GM23338 (cell line): ENCODE results near the gene ANKRD65.

Experiments
- CREB1 ChIP-seq: fragments of 250-450 bp; sonication (Bioruptor Pico); IDR thresholded peaks from 2 replicates; pipeline ENCODE4 v1.5.0; 2020; ENCODE audit warnings: low read depth, mild to moderate bottlenecking, moderate library complexity
- EZH2 ChIP-seq: fragments of 200-600 bp; sonication (generic); IDR thresholded peaks from one replicate; pipeline ENCODE4 v1.8.0; 2017; ENCODE audit warnings: antibody characterized with exemption, mild to moderate bottlenecking, low read depth; ENCODE audit not compliant: unreplicated experiment
- EZH2phosphoT487 ChIP-seq: fragments of 200-600 bp; sonication (generic); IDR thresholded peaks from one replicate; pipeline ENCODE4 v1.8.1; 2018; ENCODE audit warnings: antibody characterized with exemption; ENCODE audit not compliant: unreplicated experiment
- JUNB ChIP-seq: IDR thresholded peaks from one replicate; pipeline ENCODE4 v1.6.1; 2016; ENCODE audit warnings: antibody characterized with exemption; ENCODE audit not compliant: unreplicated experiment
- NANOG ChIP-seq: IDR thresholded peaks from 2 replicates; pipeline ENCODE4 v1.6.1; 2016; ENCODE audit warnings: antibody characterized with exemption, borderline replicate concordance
- POLR2AphosphoS5 ChIP-seq: IDR thresholded peaks from 2 replicates; pipeline ENCODE4 v1.6.1; 2016; ENCODE audit warnings: antibody characterized with exemption, low read depth
- STAT1 ChIP-seq: IDR thresholded peaks from one replicate; pipeline ENCODE4 v1.6.1; 2016; ENCODE audit warnings: antibody characterized with exemption; ENCODE audit not compliant: unreplicated experiment
- ZNF114 ChIP-seq: fragments of 250-450 bp; sonication (Bioruptor Pico); IDR thresholded peaks from 2 replicates; pipeline ENCODE4 v1.5.0; 2020; ENCODE audit warnings: mild to moderate bottlenecking, moderate library complexity
- TF ChIP-seq, protein P1 (sequence below), 2 experiments: fragments of 200-600 bp in 1 of 2; sonication (generic) in 1 of 2; conservative IDR thresholded peaks; 2 replicates each; pipeline versions ENCODE4 v1.5.1 to v1.6.1; 2016 to 2017; ENCODE audit warnings: antibody characterized with exemption in 2 of 2, low read depth in 2 of 2, mild to moderate bottlenecking in 2 of 2, moderate library complexity in 1 of 2
- TF ChIP-seq, protein P2 (sequence below): IDR thresholded peaks from one replicate; pipeline ENCODE4 v1.6.1; 2018; ENCODE audit warnings: antibody characterized with exemption; ENCODE audit not compliant: unreplicated experiment
- TF ChIP-seq, protein P3 (sequence below): fragments of 250-450 bp; sonication (Bioruptor Pico); IDR thresholded peaks from 2 replicates; pipeline ENCODE4 v1.5.0; 2020; ENCODE audit warnings: mild to moderate bottlenecking, moderate library complexity

DNA sequence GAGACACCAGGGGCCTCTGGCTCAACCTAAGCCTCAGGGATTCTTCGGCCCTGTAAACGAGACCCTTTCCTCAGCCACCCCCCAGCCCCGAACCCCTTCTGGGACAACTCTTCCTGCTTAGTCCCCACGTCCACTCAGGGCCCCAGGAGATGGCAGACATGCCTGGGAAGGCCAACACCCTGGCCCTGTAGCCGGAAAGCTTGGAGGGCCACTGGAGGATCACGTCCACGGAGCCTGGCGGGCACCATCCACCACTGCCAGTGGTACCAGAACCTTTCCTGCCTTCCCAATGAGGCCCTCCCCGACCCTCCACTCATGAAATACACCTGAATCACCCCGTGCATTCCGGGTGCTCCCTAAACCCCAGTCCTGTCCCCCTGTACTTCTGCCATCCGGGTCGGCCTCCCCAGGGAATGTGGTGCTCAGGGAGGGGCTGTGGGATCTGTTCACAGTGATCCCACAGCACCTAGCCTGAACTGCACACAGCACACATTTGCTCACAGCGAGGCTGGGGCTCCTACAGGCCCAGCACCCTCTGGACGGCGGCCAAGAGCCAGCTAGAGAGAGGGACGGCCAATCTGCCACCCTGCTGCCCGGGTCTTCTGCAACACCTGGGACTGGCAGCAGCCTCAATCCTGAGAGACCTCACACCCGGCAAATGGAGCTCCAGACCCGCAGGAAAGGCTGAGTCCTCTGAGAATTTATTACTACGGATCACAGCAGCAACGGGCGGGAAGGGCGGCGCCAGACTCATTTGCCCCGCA is 47.8 kb downstream of the ANKRD65 start:
- TF ChIP-seq, protein P1, sequence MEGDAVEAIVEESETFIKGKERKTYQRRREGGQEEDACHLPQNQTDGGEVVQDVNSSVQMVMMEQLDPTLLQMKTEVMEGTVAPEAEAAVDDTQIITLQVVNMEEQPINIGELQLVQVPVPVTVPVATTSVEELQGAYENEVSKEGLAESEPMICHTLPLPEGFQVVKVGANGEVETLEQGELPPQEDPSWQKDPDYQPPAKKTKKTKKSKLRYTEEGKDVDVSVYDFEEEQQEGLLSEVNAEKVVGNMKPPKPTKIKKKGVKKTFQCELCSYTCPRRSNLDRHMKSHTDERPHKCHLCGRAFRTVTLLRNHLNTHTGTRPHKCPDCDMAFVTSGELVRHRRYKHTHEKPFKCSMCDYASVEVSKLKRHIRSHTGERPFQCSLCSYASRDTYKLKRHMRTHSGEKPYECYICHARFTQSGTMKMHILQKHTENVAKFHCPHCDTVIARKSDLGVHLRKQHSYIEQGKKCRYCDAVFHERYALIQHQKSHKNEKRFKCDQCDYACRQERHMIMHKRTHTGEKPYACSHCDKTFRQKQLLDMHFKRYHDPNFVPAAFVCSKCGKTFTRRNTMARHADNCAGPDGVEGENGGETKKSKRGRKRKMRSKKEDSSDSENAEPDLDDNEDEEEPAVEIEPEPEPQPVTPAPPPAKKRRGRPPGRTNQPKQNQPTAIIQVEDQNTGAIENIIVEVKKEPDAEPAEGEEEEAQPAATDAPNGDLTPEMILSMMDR (conservative IDR thresholded peaks at IDR 0.05; ENCODE audit: low read depth in 2 of 2), result no peak
- TF ChIP-seq POLR2AphosphoS5, result no peak
- TF ChIP-seq, protein P2, sequence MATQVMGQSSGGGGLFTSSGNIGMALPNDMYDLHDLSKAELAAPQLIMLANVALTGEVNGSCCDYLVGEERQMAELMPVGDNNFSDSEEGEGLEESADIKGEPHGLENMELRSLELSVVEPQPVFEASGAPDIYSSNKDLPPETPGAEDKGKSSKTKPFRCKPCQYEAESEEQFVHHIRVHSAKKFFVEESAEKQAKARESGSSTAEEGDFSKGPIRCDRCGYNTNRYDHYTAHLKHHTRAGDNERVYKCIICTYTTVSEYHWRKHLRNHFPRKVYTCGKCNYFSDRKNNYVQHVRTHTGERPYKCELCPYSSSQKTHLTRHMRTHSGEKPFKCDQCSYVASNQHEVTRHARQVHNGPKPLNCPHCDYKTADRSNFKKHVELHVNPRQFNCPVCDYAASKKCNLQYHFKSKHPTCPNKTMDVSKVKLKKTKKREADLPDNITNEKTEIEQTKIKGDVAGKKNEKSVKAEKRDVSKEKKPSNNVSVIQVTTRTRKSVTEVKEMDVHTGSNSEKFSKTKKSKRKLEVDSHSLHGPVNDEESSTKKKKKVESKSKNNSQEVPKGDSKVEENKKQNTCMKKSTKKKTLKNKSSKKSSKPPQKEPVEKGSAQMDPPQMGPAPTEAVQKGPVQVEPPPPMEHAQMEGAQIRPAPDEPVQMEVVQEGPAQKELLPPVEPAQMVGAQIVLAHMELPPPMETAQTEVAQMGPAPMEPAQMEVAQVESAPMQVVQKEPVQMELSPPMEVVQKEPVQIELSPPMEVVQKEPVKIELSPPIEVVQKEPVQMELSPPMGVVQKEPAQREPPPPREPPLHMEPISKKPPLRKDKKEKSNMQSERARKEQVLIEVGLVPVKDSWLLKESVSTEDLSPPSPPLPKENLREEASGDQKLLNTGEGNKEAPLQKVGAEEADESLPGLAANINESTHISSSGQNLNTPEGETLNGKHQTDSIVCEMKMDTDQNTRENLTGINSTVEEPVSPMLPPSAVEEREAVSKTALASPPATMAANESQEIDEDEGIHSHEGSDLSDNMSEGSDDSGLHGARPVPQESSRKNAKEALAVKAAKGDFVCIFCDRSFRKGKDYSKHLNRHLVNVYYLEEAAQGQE, result no peak
- no peak for TF ChIP-seq EZH2
- no peak for TF ChIP-seq CREB1
- TF ChIP-seq JUNB, result no peak
- no peak for TF ChIP-seq EZH2phosphoT487
- TF ChIP-seq STAT1, result no peak
- TF ChIP-seq, protein P3, sequence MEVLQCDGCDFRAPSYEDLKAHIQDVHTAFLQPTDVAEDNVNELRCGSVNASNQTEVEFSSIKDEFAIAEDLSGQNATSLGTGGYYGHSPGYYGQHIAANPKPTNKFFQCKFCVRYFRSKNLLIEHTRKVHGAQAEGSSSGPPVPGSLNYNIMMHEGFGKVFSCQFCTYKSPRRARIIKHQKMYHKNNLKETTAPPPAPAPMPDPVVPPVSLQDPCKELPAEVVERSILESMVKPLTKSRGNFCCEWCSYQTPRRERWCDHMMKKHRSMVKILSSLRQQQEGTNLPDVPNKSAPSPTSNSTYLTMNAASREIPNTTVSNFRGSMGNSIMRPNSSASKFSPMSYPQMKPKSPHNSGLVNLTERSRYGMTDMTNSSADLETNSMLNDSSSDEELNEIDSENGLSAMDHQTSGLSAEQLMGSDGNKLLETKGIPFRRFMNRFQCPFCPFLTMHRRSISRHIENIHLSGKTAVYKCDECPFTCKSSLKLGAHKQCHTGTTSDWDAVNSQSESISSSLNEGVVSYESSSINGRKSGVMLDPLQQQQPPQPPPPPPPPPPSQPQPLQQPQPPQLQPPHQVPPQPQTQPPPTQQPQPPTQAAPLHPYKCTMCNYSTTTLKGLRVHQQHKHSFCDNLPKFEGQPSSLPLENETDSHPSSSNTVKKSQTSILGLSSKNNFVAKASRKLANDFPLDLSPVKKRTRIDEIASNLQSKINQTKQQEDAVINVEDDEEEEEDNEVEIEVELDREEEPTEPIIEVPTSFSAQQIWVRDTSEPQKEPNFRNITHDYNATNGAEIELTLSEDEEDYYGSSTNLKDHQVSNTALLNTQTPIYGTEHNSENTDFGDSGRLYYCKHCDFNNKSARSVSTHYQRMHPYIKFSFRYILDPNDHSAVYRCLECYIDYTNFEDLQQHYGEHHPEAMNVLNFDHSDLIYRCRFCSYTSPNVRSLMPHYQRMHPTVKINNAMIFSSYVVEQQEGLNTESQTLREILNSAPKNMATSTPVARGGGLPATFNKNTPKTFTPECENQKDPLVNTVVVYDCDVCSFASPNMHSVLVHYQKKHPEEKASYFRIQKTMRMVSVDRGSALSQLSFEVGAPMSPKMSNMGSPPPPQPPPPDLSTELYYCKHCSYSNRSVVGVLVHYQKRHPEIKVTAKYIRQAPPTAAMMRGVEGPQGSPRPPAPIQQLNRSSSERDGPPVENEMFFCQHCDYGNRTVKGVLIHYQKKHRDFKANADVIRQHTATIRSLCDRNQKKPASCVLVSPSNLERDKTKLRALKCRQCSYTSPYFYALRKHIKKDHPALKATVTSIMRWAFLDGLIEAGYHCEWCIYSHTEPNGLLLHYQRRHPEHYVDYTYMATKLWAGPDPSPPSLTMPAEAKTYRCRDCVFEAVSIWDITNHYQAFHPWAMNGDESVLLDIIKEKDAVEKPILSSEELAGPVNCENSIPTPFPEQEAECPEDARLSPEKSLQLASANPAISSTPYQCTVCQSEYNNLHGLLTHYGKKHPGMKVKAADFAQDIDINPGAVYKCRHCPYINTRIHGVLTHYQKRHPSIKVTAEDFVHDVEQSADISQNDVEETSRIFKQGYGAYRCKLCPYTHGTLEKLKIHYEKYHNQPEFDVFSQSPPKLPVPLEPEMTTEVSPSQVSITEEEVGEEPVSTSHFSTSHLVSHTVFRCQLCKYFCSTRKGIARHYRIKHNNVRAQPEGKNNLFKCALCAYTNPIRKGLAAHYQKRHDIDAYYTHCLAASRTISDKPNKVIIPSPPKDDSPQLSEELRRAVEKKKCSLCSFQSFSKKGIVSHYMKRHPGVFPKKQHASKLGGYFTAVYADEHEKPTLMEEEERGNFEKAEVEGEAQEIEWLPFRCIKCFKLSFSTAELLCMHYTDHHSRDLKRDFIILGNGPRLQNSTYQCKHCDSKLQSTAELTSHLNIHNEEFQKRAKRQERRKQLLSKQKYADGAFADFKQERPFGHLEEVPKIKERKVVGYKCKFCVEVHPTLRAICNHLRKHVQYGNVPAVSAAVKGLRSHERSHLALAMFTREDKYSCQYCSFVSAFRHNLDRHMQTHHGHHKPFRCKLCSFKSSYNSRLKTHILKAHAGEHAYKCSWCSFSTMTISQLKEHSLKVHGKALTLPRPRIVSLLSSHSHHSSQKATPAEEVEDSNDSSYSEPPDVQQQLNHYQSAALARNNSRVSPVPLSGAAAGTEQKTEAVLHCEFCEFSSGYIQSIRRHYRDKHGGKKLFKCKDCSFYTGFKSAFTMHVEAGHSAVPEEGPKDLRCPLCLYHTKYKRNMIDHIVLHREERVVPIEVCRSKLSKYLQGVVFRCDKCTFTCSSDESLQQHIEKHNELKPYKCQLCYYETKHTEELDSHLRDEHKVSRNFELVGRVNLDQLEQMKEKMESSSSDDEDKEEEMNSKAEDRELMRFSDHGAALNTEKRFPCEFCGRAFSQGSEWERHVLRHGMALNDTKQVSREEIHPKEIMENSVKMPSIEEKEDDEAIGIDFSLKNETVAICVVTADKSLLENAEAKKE (CRISPR knock-in tag), result no peak
- TF ChIP-seq ZNF114 (CRISPR knock-in tag), result no peak
- no peak for TF ChIP-seq NANOG
